ENCODE results near the gene NAA35.
"Not testable (repeated sequence)": the region's sequence is repeated elsewhere in the genome, so short reads cannot be mapped to it uniquely, and the experiment has no call there.

The NAA35 gene

GRCh38 chr9:86035827-86036440, 95.0 kb downstream of the NAA35 start:
- no peak for DNase-seq

GRCh38 chr9:86036555-86036954, 95.6 kb downstream of the NAA35 start:
- DNase-seq: no peak

- DNase-seq: no peak
These were observed 99.3 kb downstream of the NAA35 start for GRCh38 chr9:86039991-86040860.

GRCh38 chr9:86040861-86041155, 99.9 kb downstream of the NAA35 start:
- DNase-seq: no peak

- DNase-seq: no peak
These were observed 100.4 kb downstream of the NAA35 start for GRCh38 chr9:86041311-86041741.

GRCh38 chr9:86042199-86042978, 101.4 kb downstream of the NAA35 start:
- no peak for DNase-seq

- DNase-seq: no peak
These were observed 102.6 kb downstream of the NAA35 start for GRCh38 chr9:86043586-86043985.

- no peak for DNase-seq
These were observed 103.1 kb downstream of the NAA35 start for GRCh38 chr9:86043999-86044398.

- DNase-seq: no peak
These were observed 104.7 kb downstream of the NAA35 start for GRCh38 chr9:86045654-86046053.

- DNase-seq: no peak
These were observed 105.2 kb downstream of the NAA35 start for GRCh38 chr9:86046071-86046636.

GRCh38 chr9:86046930-86047341, 106.0 kb downstream of the NAA35 start:
- DNase-seq: no peak

GRCh38 chr9:86047361-86047760, 106.4 kb downstream of the NAA35 start:
- DNase-seq: no peak

- not testable (repeated sequence) for DNase-seq
These were observed 107.2 kb downstream of the NAA35 start for GRCh38 chr9:86048018-86048742.

GRCh38 chr9:86052556-86053468, 111.9 kb downstream of the NAA35 start:
- DNase-seq: no peak

GRCh38 chr9:86054695-86055094, 113.7 kb downstream of the NAA35 start:
- DNase-seq: no peak

GRCh38 chr9:86057491-86057890, 116.5 kb downstream of the NAA35 start:
- no peak for DNase-seq

GRCh38 chr9:86061972-86062739, 121.2 kb downstream of the NAA35 start:
- no peak for DNase-seq

GRCh38 chr9:86062845-86063693, 122.1 kb downstream of the NAA35 start:
- DNase-seq: no peak

GRCh38 chr9:86064220-86064619, 123.3 kb downstream of the NAA35 start:
- DNase-seq: no peak
